ENCODE measurements around the gene TSGA10.
"Not testable (repeated sequence)": the region's sequence is repeated elsewhere in the genome, so short reads cannot be mapped to it uniquely, and the experiment has no call there.

GRCh38 chr2:99040736-99041300 lies 113.9 kb downstream of the TSGA10 start:
- TF ChIP-seq, protein P1, sequence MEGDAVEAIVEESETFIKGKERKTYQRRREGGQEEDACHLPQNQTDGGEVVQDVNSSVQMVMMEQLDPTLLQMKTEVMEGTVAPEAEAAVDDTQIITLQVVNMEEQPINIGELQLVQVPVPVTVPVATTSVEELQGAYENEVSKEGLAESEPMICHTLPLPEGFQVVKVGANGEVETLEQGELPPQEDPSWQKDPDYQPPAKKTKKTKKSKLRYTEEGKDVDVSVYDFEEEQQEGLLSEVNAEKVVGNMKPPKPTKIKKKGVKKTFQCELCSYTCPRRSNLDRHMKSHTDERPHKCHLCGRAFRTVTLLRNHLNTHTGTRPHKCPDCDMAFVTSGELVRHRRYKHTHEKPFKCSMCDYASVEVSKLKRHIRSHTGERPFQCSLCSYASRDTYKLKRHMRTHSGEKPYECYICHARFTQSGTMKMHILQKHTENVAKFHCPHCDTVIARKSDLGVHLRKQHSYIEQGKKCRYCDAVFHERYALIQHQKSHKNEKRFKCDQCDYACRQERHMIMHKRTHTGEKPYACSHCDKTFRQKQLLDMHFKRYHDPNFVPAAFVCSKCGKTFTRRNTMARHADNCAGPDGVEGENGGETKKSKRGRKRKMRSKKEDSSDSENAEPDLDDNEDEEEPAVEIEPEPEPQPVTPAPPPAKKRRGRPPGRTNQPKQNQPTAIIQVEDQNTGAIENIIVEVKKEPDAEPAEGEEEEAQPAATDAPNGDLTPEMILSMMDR (IDR thresholded peaks at IDR 0.05), result not testable (repeated sequence)
- TF ChIP-seq POLR2A (IDR thresholded peaks at IDR 0.05), result not testable (repeated sequence)

Measured in testis (tissue), 2 donors.